CD4-positive, alpha-beta T cell (primary cell): Measurements from ENCODE around the gene LGALS3BP. TPM values are rescaled to one million over a fixed set of nuclear protein-coding genes. Genes with fewer than 3 reads are reported as not detected.
"Not testable (repeated sequence)": the region's sequence is repeated elsewhere in the genome, so short reads cannot be mapped to it uniquely, and the experiment has no call there.

Experiments
- ATAC-seq: fragments of 200-7000 bp; cut with Tn5 transposase; one replicate; pipeline ENCODE4 v1.10.0; 2022; ENCODE audit warnings: mild to moderate bottlenecking; ENCODE audit not compliant: poor library complexity
- CTCF ChIA-PET: fragments of 350-600 bp; sonication (Branson Sonifier 250); formaldehyde crosslinking; loops from one replicate; lab custom pipeline; 2021; ENCODE audit warnings: antibody characterized with exemption, inconsistent platforms; lab: Charles Lee
- POLR2A ChIA-PET: fragments of 350-600 bp; sonication (Branson Sonifier 250); formaldehyde crosslinking; loops from one replicate; lab custom pipeline; 2021; ENCODE audit warnings: antibody characterized with exemption, inconsistent platforms; lab: Charles Lee
- DNase-seq, 14 experiments: peaks; one replicate each; pipeline ENCODE4 v3.0.0-alpha.2; 2013 to 2020; ENCODE audit warnings: mixed read lengths in 2 of 14
- H3K27ac ChIP-seq, 2 donors: one replicate each; pipeline versions ENCODE4 v1.5.1 to v1.7.0; 2013; ENCODE audit warnings: low read length in 2 of 2, low read depth in 1 of 2, mild to moderate bottlenecking in 1 of 2
- H3K27me3 ChIP-seq, 2 experiments: 1 replicate in 1 of 2; 2 replicates in 1 of 2; pipeline versions ENCODE4 v1.6.1 to v1.7.0; 2013; ENCODE audit warnings: low read length in 2 of 2, control low read depth in 1 of 2, mild to moderate bottlenecking in 1 of 2, moderate library complexity in 1 of 2; ENCODE audit not compliant: insufficient read depth in 2 of 2, control insufficient read depth in 1 of 2
- H3K36me3 ChIP-seq: one replicate; pipeline ENCODE4 v1.6.1; 2013; ENCODE audit warnings: low read length, control low read depth; ENCODE audit not compliant: insufficient read depth
- H3K4me1 ChIP-seq: one replicate; pipeline ENCODE4 v1.6.1; 2013; ENCODE audit warnings: low read length, control low read depth; ENCODE audit not compliant: insufficient read depth
- H3K4me3 ChIP-seq: one replicate; pipeline ENCODE4 v1.5.1; 2013; ENCODE audit warnings: mild to moderate bottlenecking, low read length, moderate library complexity
- H3K9me3 ChIP-seq, 2 experiments: 1 replicate in 1 of 2; 2 replicates in 1 of 2; pipeline versions ENCODE4 v1.6.1 to v1.7.0; 2013; ENCODE audit warnings: low read length in 2 of 2, mild to moderate bottlenecking in 2 of 2, control low read depth in 1 of 2, moderate library complexity in 1 of 2; ENCODE audit not compliant: control insufficient read depth in 1 of 2, insufficient read depth in 1 of 2
- H3K27ac Mint-ChIP-seq: one replicate; pipeline ENCODE4 v1.8.0; 2020; ENCODE audit warnings: mixed read lengths
- H3K27me3 Mint-ChIP-seq: one replicate; pipeline ENCODE4 v1.8.0; 2021; ENCODE audit warnings: mixed read lengths
- H3K36me3 Mint-ChIP-seq: one replicate; pipeline ENCODE4 v1.8.0; 2021; ENCODE audit warnings: low read depth, mixed read lengths
- H3K4me1 Mint-ChIP-seq: one replicate; pipeline ENCODE4 v1.8.0; 2021; ENCODE audit warnings: low read depth, mixed read lengths
- H3K4me3 Mint-ChIP-seq: one replicate; pipeline ENCODE4 v1.8.0; 2020; ENCODE audit warnings: mild to moderate bottlenecking, mixed read lengths
- H3K9me3 Mint-ChIP-seq: one replicate; pipeline ENCODE4 v1.8.0; 2020; ENCODE audit warnings: mixed read lengths
- intact Hi-C, 2 experiments: fragments of 100-400 bp; cut with DNase I in 1 of 2; cut with micrococcal nuclease in 1 of 2; formaldehyde crosslinking; loops; one replicate each; pipeline versions ENCODE4 v1.15.1 to v1.9.0; 2023 to 2025; cut with DNase I, micrococcal nuclease
- total RNA-seq, 174 experiments: library from RNA in 2 of 174; stranded (reverse) in 2 of 174; gene quantifications; one replicate each; pipeline ENCODE4 v1.2.3 and lab custom pipeline; 2021 to 2026
- TF ChIP-seq, protein P1 (sequence below): fragments of 200-600 bp; IDR thresholded peaks from one replicate; pipeline ENCODE4 v1.8.0; 2022; ENCODE audit warnings: antibody characterized with exemption, mild to moderate bottlenecking

Gene LGALS3BP
- total RNA-seq, 2 experiments from 2014 or later: 38.8 to 41.0 TPM

DNA sequence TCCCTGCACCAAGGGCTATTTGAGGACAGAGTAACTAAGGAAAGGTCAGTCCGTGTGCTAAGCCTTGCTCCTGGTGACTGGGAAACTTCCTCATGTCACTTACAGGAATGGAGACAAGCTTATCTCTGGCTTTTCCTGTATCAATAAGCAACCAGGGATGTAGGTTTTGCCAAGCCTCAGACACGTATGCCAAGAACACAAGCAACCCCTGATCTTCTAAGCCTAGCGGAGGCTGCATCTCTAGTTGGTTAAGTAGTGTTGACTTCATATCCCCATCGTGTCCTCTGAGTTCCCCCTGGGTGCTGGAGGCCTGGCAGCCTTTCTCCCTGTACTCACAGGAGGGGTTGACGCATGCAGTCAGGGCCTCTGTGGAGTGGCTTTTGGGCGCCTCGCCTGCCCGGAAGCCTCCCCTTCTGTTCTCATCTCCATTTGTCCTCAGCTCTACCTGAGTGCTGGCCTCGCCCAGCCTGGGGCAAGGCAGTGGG is 42.8 kb upstream of the LGALS3BP start:
- Histone ChIP-seq H3K27me3 (peaks cover 22 to 26% of the 10 kb centered on the region in 2 experiments), H3K4me3 (no peak overlapping the region), H3K9me3 (no peaks in the 10 kb centered on the region), H3K4me1 (peaks cover 18% of the 10 kb centered on the region), H3K27ac (no peak overlapping the region), H3K36me3 (no peaks in the 10 kb centered on the region)
- POLR2A ChIA-PET: no interaction called here
- H3K4me3 Mint-ChIP-seq: no peak overlapping the region
- peak in 1 of 14 experiments; percentile 29 for DNase-seq
- intact Hi-C loops: no loop called here
- no peaks in the 10 kb centered on the region for H3K9me3 Mint-ChIP-seq
- H3K4me1 Mint-ChIP-seq: peaks cover 8% of the 10 kb centered on the region
- TF ChIP-seq, protein P1, sequence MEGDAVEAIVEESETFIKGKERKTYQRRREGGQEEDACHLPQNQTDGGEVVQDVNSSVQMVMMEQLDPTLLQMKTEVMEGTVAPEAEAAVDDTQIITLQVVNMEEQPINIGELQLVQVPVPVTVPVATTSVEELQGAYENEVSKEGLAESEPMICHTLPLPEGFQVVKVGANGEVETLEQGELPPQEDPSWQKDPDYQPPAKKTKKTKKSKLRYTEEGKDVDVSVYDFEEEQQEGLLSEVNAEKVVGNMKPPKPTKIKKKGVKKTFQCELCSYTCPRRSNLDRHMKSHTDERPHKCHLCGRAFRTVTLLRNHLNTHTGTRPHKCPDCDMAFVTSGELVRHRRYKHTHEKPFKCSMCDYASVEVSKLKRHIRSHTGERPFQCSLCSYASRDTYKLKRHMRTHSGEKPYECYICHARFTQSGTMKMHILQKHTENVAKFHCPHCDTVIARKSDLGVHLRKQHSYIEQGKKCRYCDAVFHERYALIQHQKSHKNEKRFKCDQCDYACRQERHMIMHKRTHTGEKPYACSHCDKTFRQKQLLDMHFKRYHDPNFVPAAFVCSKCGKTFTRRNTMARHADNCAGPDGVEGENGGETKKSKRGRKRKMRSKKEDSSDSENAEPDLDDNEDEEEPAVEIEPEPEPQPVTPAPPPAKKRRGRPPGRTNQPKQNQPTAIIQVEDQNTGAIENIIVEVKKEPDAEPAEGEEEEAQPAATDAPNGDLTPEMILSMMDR: no peak
- no peaks in the 10 kb centered on the region for H3K36me3 Mint-ChIP-seq
- peaks cover 53% of the 10 kb centered on the region for H3K27me3 Mint-ChIP-seq
- no peak overlapping the region for H3K27ac Mint-ChIP-seq
- CTCF ChIA-PET: no interaction called here
- ATAC-seq: no peak

DNA sequence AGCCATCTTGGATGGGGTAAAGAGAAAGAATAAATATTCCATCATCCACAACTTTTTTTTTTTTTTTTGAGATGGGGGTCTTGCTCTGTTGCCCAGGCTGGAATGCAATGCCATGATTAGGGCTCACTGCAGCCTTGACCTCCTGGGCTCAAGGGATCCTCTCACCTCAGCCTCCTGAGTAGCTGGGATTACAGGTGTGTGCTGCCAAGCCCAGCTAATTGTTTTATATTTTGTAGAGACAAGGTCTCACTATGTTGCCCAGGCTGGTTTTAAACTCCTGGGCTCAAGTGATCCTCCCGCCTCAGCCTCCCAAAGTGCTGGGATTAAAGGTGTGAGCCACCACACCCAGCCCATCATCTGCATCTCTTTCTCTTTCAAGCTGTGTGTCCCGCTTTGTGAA is 42.2 kb upstream of the LGALS3BP start:
- H3K27me3 ChIP-seq: peaks cover 20 to 22% of the 10 kb centered on the region in 2 experiments
- ATAC-seq, H3K4me1 Mint-ChIP-seq, H3K4me3 Mint-ChIP-seq, H3K36me3 ChIP-seq, H3K9me3 ChIP-seq, H3K9me3 Mint-ChIP-seq, POLR2A ChIA-PET, H3K4me3 ChIP-seq, H3K27ac ChIP-seq, CTCF ChIA-PET, H3K27ac Mint-ChIP-seq, DNase-seq, H3K36me3 Mint-ChIP-seq: not testable (repeated sequence)
- H3K4me1 ChIP-seq: peaks cover 18% of the 10 kb centered on the region
- peaks cover 52% of the 10 kb centered on the region for H3K27me3 Mint-ChIP-seq
- intact Hi-C loops: loop anchor here in 1 of 2 experiments (2.0 kb wide), 1 partner anchor 371 kb away; no protein-coding TSS in a partner anchor

DNA sequence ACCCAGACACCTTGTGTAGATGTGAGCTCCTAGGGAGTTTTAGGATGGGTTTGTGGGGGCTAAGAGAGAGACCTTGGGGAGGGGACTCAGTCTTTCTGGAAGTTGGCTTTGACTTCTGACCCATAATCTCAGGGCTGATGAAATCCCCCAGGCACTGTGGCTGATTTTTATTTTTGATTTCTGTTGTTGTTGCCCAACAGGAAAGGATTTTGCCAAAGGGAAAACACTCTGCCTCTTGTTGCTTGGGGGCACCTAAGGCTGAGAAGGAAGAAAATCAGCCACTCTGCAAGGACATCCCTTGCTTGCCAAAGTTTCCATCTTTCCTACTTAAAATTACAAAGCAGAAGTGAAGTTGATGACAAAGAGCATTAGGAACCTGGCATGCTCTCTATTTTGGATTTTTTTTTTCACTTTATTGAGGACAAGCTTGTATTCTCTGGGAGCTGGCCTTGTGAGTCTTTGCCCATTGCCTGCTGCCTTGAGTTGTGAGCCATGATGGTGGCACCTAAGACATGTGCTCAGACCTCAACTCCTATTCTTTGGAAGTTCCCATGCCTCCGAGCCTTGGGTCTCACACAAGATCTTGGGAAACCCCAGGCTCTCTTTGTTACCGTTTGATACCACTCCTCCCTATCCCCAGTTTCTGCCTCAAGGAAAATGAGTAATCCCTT is 41.0 kb upstream of the LGALS3BP start:
- intact Hi-C loops: loop anchor here in 1 of 2 experiments (2.0 kb wide), 1 partner anchor 372 kb away; no protein-coding TSS in a partner anchor
- no peaks in the 10 kb centered on the region for H3K9me3 Mint-ChIP-seq
- TF ChIP-seq, protein P1: no peak
- ChIA-PET POLR2A (no interaction called here), CTCF (no interaction called here)
- H3K4me1 Mint-ChIP-seq: peaks cover 8% of the 10 kb centered on the region
- H3K27me3 Mint-ChIP-seq: peaks cover 49% of the 10 kb centered on the region
- H3K27ac Mint-ChIP-seq: no peak overlapping the region
- Histone ChIP-seq H3K27me3 (peaks cover 17 to 20% of the 10 kb centered on the region in 2 experiments), H3K4me3 (no peak overlapping the region), H3K4me1 (peaks cover 18% of the 10 kb centered on the region), H3K36me3 (no peaks in the 10 kb centered on the region), H3K27ac (no peak overlapping the region), H3K9me3 (peaks cover 0 to under 1% of the 10 kb centered on the region in 2 experiments)
- DNase-seq: no peak
- no peaks in the 10 kb centered on the region for H3K36me3 Mint-ChIP-seq
- no peak overlapping the region for H3K4me3 Mint-ChIP-seq
- no peak for ATAC-seq
